Measurements from ENCODE around the gene APBB1IP.

DNA sequence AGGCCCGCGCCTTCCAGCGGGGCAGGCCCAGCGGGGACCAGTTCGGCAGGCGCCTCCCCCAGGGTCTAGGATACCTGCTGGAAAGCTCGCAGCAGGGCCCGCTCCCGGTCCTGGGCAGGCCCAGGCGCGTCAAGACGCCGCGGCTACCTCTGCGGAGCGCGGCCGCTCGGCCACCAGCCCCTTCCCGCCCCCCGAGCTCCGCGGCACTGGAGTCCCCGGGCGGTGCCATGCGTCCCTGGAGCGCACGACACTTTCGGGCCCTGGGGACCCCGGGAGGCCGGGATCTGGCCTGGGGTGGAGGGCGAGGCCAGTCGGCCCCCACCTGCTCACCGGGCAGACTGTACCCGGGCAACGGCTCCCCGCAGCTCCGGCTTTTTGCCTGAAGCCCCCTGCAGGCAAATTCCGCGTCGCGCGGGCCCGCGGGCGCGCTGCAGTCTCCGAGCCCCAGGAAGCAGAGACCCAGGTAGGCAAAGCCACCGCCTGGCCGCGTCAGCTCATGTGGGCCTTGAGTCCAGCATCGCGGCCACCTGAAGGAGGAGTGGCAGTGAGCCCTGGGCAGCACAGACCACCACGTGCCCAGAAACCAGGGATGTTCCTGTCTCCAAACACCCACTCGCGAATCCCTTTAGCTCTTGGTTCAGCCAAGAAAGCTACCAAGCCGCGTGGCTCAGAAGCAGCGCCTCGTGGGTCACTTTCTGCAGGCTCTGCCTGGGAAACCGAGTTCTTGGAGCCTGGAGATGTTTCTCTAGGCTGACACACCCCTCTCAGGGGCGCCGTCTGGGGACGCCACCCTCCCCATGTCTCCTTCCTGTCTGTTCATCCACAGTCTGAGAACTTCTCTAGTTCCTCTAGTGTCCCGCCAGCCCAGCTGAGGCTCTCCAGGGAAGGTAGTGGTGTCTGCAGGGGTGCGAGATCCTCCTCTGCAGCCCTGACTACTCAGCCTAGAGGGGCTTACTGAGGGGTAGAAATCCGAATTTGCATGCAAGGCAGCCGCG is 46.1 kb upstream of the APBB1IP start:
- TF ChIP-seq, protein P1, sequence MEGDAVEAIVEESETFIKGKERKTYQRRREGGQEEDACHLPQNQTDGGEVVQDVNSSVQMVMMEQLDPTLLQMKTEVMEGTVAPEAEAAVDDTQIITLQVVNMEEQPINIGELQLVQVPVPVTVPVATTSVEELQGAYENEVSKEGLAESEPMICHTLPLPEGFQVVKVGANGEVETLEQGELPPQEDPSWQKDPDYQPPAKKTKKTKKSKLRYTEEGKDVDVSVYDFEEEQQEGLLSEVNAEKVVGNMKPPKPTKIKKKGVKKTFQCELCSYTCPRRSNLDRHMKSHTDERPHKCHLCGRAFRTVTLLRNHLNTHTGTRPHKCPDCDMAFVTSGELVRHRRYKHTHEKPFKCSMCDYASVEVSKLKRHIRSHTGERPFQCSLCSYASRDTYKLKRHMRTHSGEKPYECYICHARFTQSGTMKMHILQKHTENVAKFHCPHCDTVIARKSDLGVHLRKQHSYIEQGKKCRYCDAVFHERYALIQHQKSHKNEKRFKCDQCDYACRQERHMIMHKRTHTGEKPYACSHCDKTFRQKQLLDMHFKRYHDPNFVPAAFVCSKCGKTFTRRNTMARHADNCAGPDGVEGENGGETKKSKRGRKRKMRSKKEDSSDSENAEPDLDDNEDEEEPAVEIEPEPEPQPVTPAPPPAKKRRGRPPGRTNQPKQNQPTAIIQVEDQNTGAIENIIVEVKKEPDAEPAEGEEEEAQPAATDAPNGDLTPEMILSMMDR (IDR thresholded peaks at IDR 0.05), result no peak
- TF ChIP-seq POLR2A (IDR thresholded peaks at IDR 0.05), result no peak
